NOMO-1 treated with DMSO at 0.1 percent for 48 hours (cell line): Measurements from ENCODE around the gene SETD2.
"Not testable (repeated sequence)": the region's sequence is repeated elsewhere in the genome, so short reads cannot be mapped to it uniquely, and the experiment has no call there.

Source experiments
- DNase-seq: peaks from one replicate; lab custom pipeline; 2025; ENCODE audit not compliant: unreplicated experiment; lab: John Stamatoyannopoulos, UW

Gene SETD2

GRCh38 chr3:47164007-47164881 lies at the start of gene SETD2:
TSS of gene SETD2 (minus strand) at chr3:47164113. CDS start at chr3:47163924, 189 bp downstream.
- DNase-seq, result peak; percentile 91

- DNase-seq, result no peak
Observed at GRCh38 chr3:47210863-47211405, 47.0 kb upstream of the SETD2 start.

GRCh38 chr3:47206022-47206421 lies 42.1 kb upstream of the SETD2 start:
- not testable (repeated sequence) for DNase-seq

GRCh38 chr3:47204875-47205274 lies 41.0 kb upstream of the SETD2 start:
- no peak for DNase-seq

GRCh38 chr3:47202542-47202941 lies 38.6 kb upstream of the SETD2 start:
- DNase-seq, result no peak

- DNase-seq, result no peak
Observed at GRCh38 chr3:47197287-47197686, 33.4 kb upstream of the SETD2 start.

GRCh38 chr3:47194994-47195393 lies 31.1 kb upstream of the SETD2 start:
- DNase-seq, result no peak

GRCh38 chr3:47193871-47194859 lies 30.3 kb upstream of the SETD2 start:
- DNase-seq, result no peak

GRCh38 chr3:47186285-47186684 lies 22.4 kb upstream of the SETD2 start:
- no peak for DNase-seq

- DNase-seq, result not testable (repeated sequence)
Observed at GRCh38 chr3:47181685-47182084, 17.8 kb upstream of the SETD2 start.

- DNase-seq, result not testable (repeated sequence)
Observed at GRCh38 chr3:47180011-47180410, 16.1 kb upstream of the SETD2 start.

- no peak for DNase-seq
Observed at GRCh38 chr3:47176582-47176981, 12.7 kb upstream of the SETD2 start.

GRCh38 chr3:47163169-47164006 lies 525 bp downstream of the SETD2 start:
- DNase-seq, result peak; percentile 21

- peak; percentile 23 for DNase-seq
Observed at GRCh38 chr3:47162697-47163168, 1.2 kb downstream of the SETD2 start.

GRCh38 chr3:47161983-47162696 lies 1.8 kb downstream of the SETD2 start:
- peak; percentile 51 for DNase-seq

- DNase-seq, result no peak
Observed at GRCh38 chr3:47159820-47160219, 4.1 kb downstream of the SETD2 start.

- no peak for DNase-seq
Observed at GRCh38 chr3:47158208-47158607, 5.7 kb downstream of the SETD2 start.

- no peak for DNase-seq
Observed at GRCh38 chr3:47156396-47156795, 7.5 kb downstream of the SETD2 start.

GRCh38 chr3:47152578-47152977 lies 11.3 kb downstream of the SETD2 start:
- no peak for DNase-seq

- DNase-seq, result no peak
Observed at GRCh38 chr3:47151836-47152235, 12.1 kb downstream of the SETD2 start.
